PC-9 (cell line): ENCODE results near the gene ATP7B.

Experiments used
- EZH2 ChIP-seq: fragments of 200-600 bp; sonication (generic); IDR thresholded peaks from 2 replicates; pipeline ENCODE4 v1.8.0; 2017; ENCODE audit warnings: antibody characterized with exemption, low read depth
- TF ChIP-seq, protein P1 (sequence below): fragments of 200-600 bp; sonication (generic); conservative IDR thresholded peaks from 2 replicates; pipeline ENCODE4 v1.6.1; 2017; ENCODE audit warnings: mixed run types, antibody characterized with exemption, mild to moderate bottlenecking, moderate library complexity

- TF ChIP-seq, protein P1, sequence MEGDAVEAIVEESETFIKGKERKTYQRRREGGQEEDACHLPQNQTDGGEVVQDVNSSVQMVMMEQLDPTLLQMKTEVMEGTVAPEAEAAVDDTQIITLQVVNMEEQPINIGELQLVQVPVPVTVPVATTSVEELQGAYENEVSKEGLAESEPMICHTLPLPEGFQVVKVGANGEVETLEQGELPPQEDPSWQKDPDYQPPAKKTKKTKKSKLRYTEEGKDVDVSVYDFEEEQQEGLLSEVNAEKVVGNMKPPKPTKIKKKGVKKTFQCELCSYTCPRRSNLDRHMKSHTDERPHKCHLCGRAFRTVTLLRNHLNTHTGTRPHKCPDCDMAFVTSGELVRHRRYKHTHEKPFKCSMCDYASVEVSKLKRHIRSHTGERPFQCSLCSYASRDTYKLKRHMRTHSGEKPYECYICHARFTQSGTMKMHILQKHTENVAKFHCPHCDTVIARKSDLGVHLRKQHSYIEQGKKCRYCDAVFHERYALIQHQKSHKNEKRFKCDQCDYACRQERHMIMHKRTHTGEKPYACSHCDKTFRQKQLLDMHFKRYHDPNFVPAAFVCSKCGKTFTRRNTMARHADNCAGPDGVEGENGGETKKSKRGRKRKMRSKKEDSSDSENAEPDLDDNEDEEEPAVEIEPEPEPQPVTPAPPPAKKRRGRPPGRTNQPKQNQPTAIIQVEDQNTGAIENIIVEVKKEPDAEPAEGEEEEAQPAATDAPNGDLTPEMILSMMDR, result no peak
- TF ChIP-seq EZH2, result no peak
Measured at GRCh38 chr13:51883226-51883600, 128.0 kb downstream of the ATP7B start.
